ENCODE data around the gene PPP3CA.
A peak's percentile ranks its signal among the peaks of the same experiment; 100 is the strongest.

PPP3CA gene

GRCh38 chr4:101049549-101050001 lies 297.8 kb downstream of the PPP3CA start:
- no peak for DNase-seq (ENCODE audit: low read depth)

GRCh38 chr4:101044766-101045165 lies 302.6 kb downstream of the PPP3CA start:
- no peak for DNase-seq (ENCODE audit: low read depth)

GRCh38 chr4:101042847-101043246 lies 304.5 kb downstream of the PPP3CA start:
- DNase-seq (ENCODE audit: low read depth): no peak

- DNase-seq (ENCODE audit: low read depth): no peak
These were observed 306.6 kb downstream of the PPP3CA start for GRCh38 chr4:101040776-101041175.

- no peak for DNase-seq (ENCODE audit: low read depth)
These were observed 308.0 kb downstream of the PPP3CA start for GRCh38 chr4:101039367-101039766.

- no peak for DNase-seq (ENCODE audit: low read depth)
These were observed 309.4 kb downstream of the PPP3CA start for GRCh38 chr4:101037938-101038413.

- no peak for DNase-seq (ENCODE audit: low read depth)
These were observed 310.1 kb downstream of the PPP3CA start for GRCh38 chr4:101037249-101037648.

GRCh38 chr4:101035487-101035886 lies 311.8 kb downstream of the PPP3CA start:
- no peak for DNase-seq (ENCODE audit: low read depth)

GRCh38 chr4:101033986-101034385 lies 313.3 kb downstream of the PPP3CA start:
- DNase-seq (ENCODE audit: low read depth): no peak

GRCh38 chr4:101032541-101032940 lies 314.8 kb downstream of the PPP3CA start:
- no peak for DNase-seq (ENCODE audit: low read depth)

- DNase-seq (ENCODE audit: low read depth): no peak
These were observed 315.4 kb downstream of the PPP3CA start for GRCh38 chr4:101031971-101032370.

GRCh38 chr4:101028886-101029285 lies 318.4 kb downstream of the PPP3CA start:
- DNase-seq (ENCODE audit: low read depth): no peak

- DNase-seq (ENCODE audit: low read depth): no peak
These were observed 319.6 kb downstream of the PPP3CA start for GRCh38 chr4:101027721-101028120.

- DNase-seq (ENCODE audit: low read depth): no peak
These were observed 321.6 kb downstream of the PPP3CA start for GRCh38 chr4:101025755-101026154.

GRCh38 chr4:101022151-101023024 lies 324.9 kb downstream of the PPP3CA start:
- DNase-seq (ENCODE audit: low read depth): no peak

- peak; percentile 37 for DNase-seq (ENCODE audit: low read depth)
These were observed 326.4 kb downstream of the PPP3CA start for GRCh38 chr4:101020956-101021355.

- DNase-seq (ENCODE audit: low read depth): no peak
These were observed 327.4 kb downstream of the PPP3CA start for GRCh38 chr4:101019941-101020401.

GRCh38 chr4:101019313-101019712 lies 328.0 kb downstream of the PPP3CA start:
- DNase-seq (ENCODE audit: low read depth): no peak

GRCh38 chr4:101018836-101019235 lies 328.5 kb downstream of the PPP3CA start:
- no peak for DNase-seq (ENCODE audit: low read depth)

GRCh38 chr4:101014417-101014816 lies 332.9 kb downstream of the PPP3CA start:
- DNase-seq (ENCODE audit: low read depth): no peak

GRCh38 chr4:101010987-101011386 lies 336.3 kb downstream of the PPP3CA start:
- no peak for DNase-seq (ENCODE audit: low read depth)

- DNase-seq (ENCODE audit: low read depth): no peak
These were observed 337.9 kb downstream of the PPP3CA start for GRCh38 chr4:101009471-101009870.

GRCh38 chr4:101008503-101008902 lies 338.8 kb downstream of the PPP3CA start:
- no peak for DNase-seq (ENCODE audit: low read depth)

GRCh38 chr4:101005659-101006058 lies 341.7 kb downstream of the PPP3CA start:
- DNase-seq (ENCODE audit: low read depth): no peak

All from HS-5 (cell line).